Mesenchymal stem cell (in vitro differentiated cells and primary cell): ENCODE measurements around the gene PLS1. TPM values are rescaled to one million over a fixed set of nuclear protein-coding genes. Genes with fewer than 3 reads are reported as not detected.
"Not testable (repeated sequence)": the region's sequence is repeated elsewhere in the genome, so short reads cannot be mapped to it uniquely, and the experiment has no call there.

Experiments used
- DNase-seq: peaks from one replicate; pipeline ENCODE4 v3.0.0-alpha.2; 2013
- H2AFZ ChIP-seq: one replicate; pipeline ENCODE4 v1.6.1; 2013; ENCODE audit warnings: low read depth, mild to moderate bottlenecking, control low read depth, inconsistent platforms, low read length, moderate library complexity
- H2AK5ac ChIP-seq: 2 replicates; pipeline ENCODE4 v1.6.1; 2013; ENCODE audit warnings: low read length, moderate library complexity, mild to moderate bottlenecking, inconsistent platforms; ENCODE audit not compliant: severe bottlenecking
- H2BK120ac ChIP-seq: one replicate; pipeline ENCODE4 v1.6.1; 2013; ENCODE audit warnings: low read depth, mild to moderate bottlenecking, inconsistent platforms, low read length, moderate library complexity
- H2BK12ac ChIP-seq, 2 experiments: one replicate each; pipeline ENCODE4 v1.6.1; 2013; ENCODE audit warnings: inconsistent platforms in 2 of 2, low read length in 2 of 2, mild to moderate bottlenecking in 2 of 2, moderate library complexity in 2 of 2, control low read depth in 1 of 2
- H2BK15ac ChIP-seq: one replicate; pipeline ENCODE4 v1.6.1; 2013; ENCODE audit warnings: mild to moderate bottlenecking, low read depth, inconsistent platforms; ENCODE audit not compliant: poor library complexity, severe bottlenecking
- H2BK5ac ChIP-seq: 2 replicates; pipeline ENCODE4 v1.6.1; 2013; ENCODE audit warnings: low read depth, mild to moderate bottlenecking, low read length, control low read depth, inconsistent platforms; ENCODE audit not compliant: poor library complexity, severe bottlenecking
- H3K14ac ChIP-seq, 2 experiments: one replicate each; pipeline ENCODE4 v1.6.1; 2013; ENCODE audit warnings: inconsistent platforms in 2 of 2, low read length in 2 of 2, control low read depth in 1 of 2, mild to moderate bottlenecking in 1 of 2, moderate library complexity in 1 of 2
- H3K18ac ChIP-seq, 2 experiments: one replicate each; pipeline ENCODE4 v1.6.1; 2013; ENCODE audit warnings: inconsistent platforms in 2 of 2, low read length in 2 of 2, control low read depth in 1 of 2, low read depth in 1 of 2, mild to moderate bottlenecking in 1 of 2
- H3K23ac ChIP-seq, 2 experiments: one replicate each; pipeline ENCODE4 v1.6.1; 2013; ENCODE audit warnings: inconsistent platforms in 2 of 2, low read length in 2 of 2, mild to moderate bottlenecking in 2 of 2, moderate library complexity in 2 of 2, control low read depth in 1 of 2
- H3K27ac ChIP-seq: 2 replicates; pipeline ENCODE4 v1.5.1; 2013; ENCODE audit warnings: mild to moderate bottlenecking, moderate library complexity, low read length, control low read depth, inconsistent platforms; ENCODE audit not compliant: poor library complexity, severe bottlenecking
- H3K27me3 ChIP-seq, 2 experiments: 2 replicates each; pipeline versions ENCODE4 v1.6.1 to v1.7.0; 2013; ENCODE audit warnings: low read length in 2 of 2, mild to moderate bottlenecking in 2 of 2, moderate library complexity in 2 of 2, control low read depth in 1 of 2, inconsistent platforms in 1 of 2; ENCODE audit not compliant: control insufficient read depth in 1 of 2, insufficient read depth in 1 of 2
- H3K36me3 ChIP-seq, 2 experiments: 2 replicates each; pipeline versions ENCODE4 v1.6.1 to v1.7.0; 2013; ENCODE audit warnings: low read length in 2 of 2, control low read depth in 1 of 2, inconsistent platforms in 1 of 2, low read depth in 1 of 2, mild to moderate bottlenecking in 1 of 2; ENCODE audit not compliant: insufficient read depth in 2 of 2, control insufficient read depth in 1 of 2
- H3K4ac ChIP-seq, 2 experiments: one replicate each; pipeline ENCODE4 v1.6.1; 2013; ENCODE audit warnings: inconsistent platforms in 2 of 2, low read length in 2 of 2, mild to moderate bottlenecking in 2 of 2, moderate library complexity in 2 of 2, control low read depth in 1 of 2, low read depth in 1 of 2
- H3K4me1 ChIP-seq: 2 replicates; pipeline ENCODE4 v1.6.1; 2013; ENCODE audit warnings: low read depth, low read length, control low read depth; ENCODE audit not compliant: control insufficient read depth, insufficient read depth
- H3K4me2 ChIP-seq: 2 replicates; pipeline ENCODE4 v1.6.1; 2013; ENCODE audit warnings: low read length, mild to moderate bottlenecking, inconsistent platforms; ENCODE audit not compliant: poor library complexity, severe bottlenecking
- H3K4me3 ChIP-seq, 2 experiments: 2 replicates each; pipeline versions ENCODE4 v1.5.1 to v1.7.0; 2013; ENCODE audit warnings: low read length in 2 of 2, mild to moderate bottlenecking in 2 of 2, control low read depth in 1 of 2, low read depth in 1 of 2; ENCODE audit not compliant: insufficient read depth in 1 of 2
- H3K79me1 ChIP-seq: replicated peaks from 2 replicates; pipeline ENCODE4 v1.6.1; 2013; ENCODE audit warnings: mild to moderate bottlenecking, control low read depth, low read length, inconsistent platforms; ENCODE audit not compliant: poor library complexity, severe bottlenecking
- H3K9ac ChIP-seq: 2 replicates; pipeline ENCODE4 v1.7.0; 2013; ENCODE audit warnings: mild to moderate bottlenecking, low read length, moderate library complexity
- H3K9me3 ChIP-seq: 2 replicates; pipeline ENCODE4 v1.7.0; 2013; ENCODE audit warnings: mild to moderate bottlenecking, low read length; ENCODE audit not compliant: control insufficient read depth
- H4K8ac ChIP-seq: one replicate; pipeline ENCODE4 v1.6.1; 2013; ENCODE audit warnings: inconsistent platforms, mild to moderate bottlenecking, low read length, moderate library complexity
- H4K91ac ChIP-seq: one replicate; pipeline ENCODE4 v1.6.1; 2013; ENCODE audit warnings: mild to moderate bottlenecking, low read length, inconsistent platforms
- WGBS: methylation state at CpG from one replicate; pipeline ENCODE4 v1.1.7; 2013; ENCODE audit warnings: mixed read lengths; 5-methylcytosine and 5-hydroxymethylcytosine counted together
- small RNA-seq: library from polyadenylated mRNA; stranded (forward); fragments of <200 nt; extraction: miRNeasy Mini kit (QIAGEN cat#:217004); gene quantifications from one replicate; pipeline ENCODE3, GENCODE V24; 2013; ENCODE audit warnings: low read depth

PLS1 gene

GRCh38 chr3:142752605-142753004 lies 156.4 kb downstream of the PLS1 start:
- not testable (repeated sequence) for H2BK5ac ChIP-seq, H2BK120ac ChIP-seq, H4K91ac ChIP-seq, H3K18ac ChIP-seq, H3K23ac ChIP-seq, H3K9me3 ChIP-seq, H3K4me1 ChIP-seq, H3K27ac ChIP-seq, H2AFZ ChIP-seq, H3K4me2 ChIP-seq, H3K14ac ChIP-seq, H2BK12ac ChIP-seq, H4K8ac ChIP-seq, H3K27me3 ChIP-seq, H2BK15ac ChIP-seq, H3K79me1 ChIP-seq, H3K4ac ChIP-seq, H3K9ac ChIP-seq, DNase-seq, H3K4me3 ChIP-seq, H2AK5ac ChIP-seq
- peaks cover 0 to 23% of the 10 kb centered on the region in 2 experiments for H3K36me3 ChIP-seq
- 92% methylated on average over 3 of the region's 4 CpGs for WGBS

DNA sequence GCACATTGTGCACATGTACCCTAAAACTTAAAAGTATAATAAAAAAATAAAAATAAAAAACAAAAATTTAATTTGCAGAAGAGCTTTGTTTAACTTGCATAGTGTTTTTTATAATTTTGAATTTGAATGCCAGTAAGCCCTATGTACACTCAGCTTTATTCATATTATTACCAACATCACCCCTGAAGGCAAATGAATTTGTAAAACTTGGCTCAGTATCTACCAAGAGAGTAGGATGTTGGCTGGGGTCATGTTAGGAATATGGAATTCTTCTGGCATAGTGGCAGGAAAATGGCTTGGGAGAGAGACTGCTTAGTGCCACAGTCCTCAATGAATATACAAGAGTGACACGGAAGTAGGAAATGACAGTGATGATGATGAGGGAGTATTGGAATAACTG lies 158.3 kb downstream of the PLS1 start:
- DNase-seq, result no peak
- Histone ChIP-seq H3K9me3 (no peaks in the 10 kb centered on the region), H2BK12ac (no peak overlapping the region), H4K8ac (no peak overlapping the region), H3K79me1 (no peaks in the 10 kb centered on the region), H3K4ac (no peak overlapping the region), H3K4me1 (no peaks in the 10 kb centered on the region), H3K27me3 (no peaks in the 10 kb centered on the region), H4K91ac (no peak overlapping the region), H2BK120ac (no peak overlapping the region), H3K36me3 (peaks cover 0 to 8% of the 10 kb centered on the region in 2 experiments), H3K14ac (no peak overlapping the region), H3K9ac (no peak overlapping the region), H3K18ac (no peak overlapping the region), H2BK5ac (no peak overlapping the region), H3K27ac (no peak overlapping the region), H3K23ac (no peak overlapping the region), H2AK5ac (no peak overlapping the region), H2AFZ (no peak overlapping the region), H3K4me3 (no peak overlapping the region), H2BK15ac (no peak overlapping the region), H3K4me2 (no peak overlapping the region)
- 100% methylated on average over 1 of the region's 1 CpG for WGBS

Small RNA genes lying within 50 kb of the gene (small RNA-seq; reads per million reads assigned to genes)
- gene RNA5SP143, result not detected
